Measurements from ENCODE around the gene SLC36A1. TPM values are rescaled to one million over a fixed set of nuclear protein-coding genes. Genes with fewer than 3 reads are reported as not detected.

SLC36A1 gene
- polyA plus RNA-seq, 1 of the 3 experiments (the other 2 are of a cell fraction): 4.1 TPM

- ChIA-PET CTCF (interaction anchor here (0.8 to 7.1 kb wide), 12 partner anchors 10 to 242 kb away, joined by 3 to 108 read pairs (median 4); partner anchors contain the start of gene SLC36A1), POLR2A (interaction anchor here (1.2 kb wide), 1 partner anchor 51 kb away, joined by 4 read pairs; the partner anchor contains the start of gene SLC36A1)
- 86% methylated on average over 8 of the region's 8 CpGs for WGBS (ENCODE audit: low lambda C conversion rate)
Measured at GRCh38 chr5:151498395-151499155, 51.2 kb downstream of the SLC36A1 start.

GRCh38 chr5:151499501-151500035 is 52.2 kb downstream of the SLC36A1 start:
- no peak overlapping the region for H2AFZ ChIP-seq (ENCODE audit: low read depth)
- ChIA-PET POLR2A (no interaction called here), CTCF (interaction anchor here (0.7 to 7.1 kb wide), 15 partner anchors 9 to 241 kb away, joined by 3 to 108 read pairs (median 4); partner anchors contain the start of gene SLC36A1)
- peaks cover 0 to 11% of the 10 kb centered on the region in 2 experiments; a peak in 2 of 4 replicates for H3K4me1 ChIP-seq (ENCODE audit: control insufficient read depth in 1 of 2, insufficient read depth in 2 of 2, low read depth in 1 of 2, low read length in 1 of 2)
- peak; percentile 27 for DNase-seq
- peaks cover 0 to under 1% of the 10 kb centered on the region in 2 experiments for H3K36me3 ChIP-seq (replicated peaks in 1 of 2; ENCODE audit: control insufficient read depth in 1 of 2, insufficient read depth in 2 of 2, low read length in 1 of 2)
- WGBS (ENCODE audit: low lambda C conversion rate): 83% methylated on average over 8 of the region's 8 CpGs
- no peaks in the 10 kb centered on the region for H3K9me2 ChIP-seq
- no peaks in the 10 kb centered on the region for H3K79me2 ChIP-seq (ENCODE audit: insufficient read depth)
- no peaks in the 10 kb centered on the region for H3K27me3 ChIP-seq (ENCODE audit: insufficient read depth)
- no peak overlapping the region for H3K4me2 ChIP-seq
- no peaks in the 10 kb centered on the region for H3F3A ChIP-seq (replicated peaks; ENCODE audit: insufficient read depth)
- H4K20me1 ChIP-seq (ENCODE audit: insufficient read depth): no peaks in the 10 kb centered on the region
- no peaks in the 10 kb centered on the region for H3K9me3 ChIP-seq
- H3K4me3 ChIP-seq (ENCODE audit: low read depth in 2 of 2, low read length in 1 of 2): no peak overlapping the region
- no peak overlapping the region for H3K9ac ChIP-seq
- no peak overlapping the region for H3K27ac ChIP-seq (ENCODE audit: low read depth in 2 of 2, low read length in 1 of 2)
- TF ChIP-seq YY1 (IDR thresholded peaks at IDR 0.05; ENCODE audit: low read depth) (no peak), CTCF (IDR thresholded peaks at IDR 0.05) (no peak), RFX5 (IDR thresholded peaks at IDR 0.05; ENCODE audit: low read length) (no peak), FOSL2 (IDR thresholded peaks at IDR 0.05; ENCODE audit: borderline replicate concordance, low read depth) (no peak), POLR2AphosphoS5 (IDR thresholded peaks at IDR 0.05; ENCODE audit: low read depth, low read length) (no peak), NFIC (IDR thresholded peaks at IDR 0.05; ENCODE audit: borderline replicate concordance) (no peak), MAX (IDR thresholded peaks at IDR 0.05; ENCODE audit: low read depth) (no peak), CHD2 (IDR thresholded peaks at IDR 0.05; ENCODE audit: low read length, partially characterized antibody) (no peak), GATA2 (CRISPR knock-in tag; IDR thresholded peaks at IDR 0.05) (no peak), MXI1 (IDR thresholded peaks at IDR 0.05; ENCODE audit: low read depth, low read length) (no peak), EZH2phosphoT487 (IDR thresholded peaks at IDR 0.05; ENCODE audit: borderline replicate concordance, low read depth) (no peak), TCF12 (IDR thresholded peaks at IDR 0.05) (no peak)

More at GRCh38 chr5:151498395-151499155, 51.2 kb downstream of the SLC36A1 start:
- Histone ChIP-seq H3K4me2 (no peak overlapping the region), H2AFZ (ENCODE audit: low read depth) (no peak overlapping the region), H3K9me2 (no peaks in the 10 kb centered on the region), H3K4me1 (ENCODE audit: control insufficient read depth in 1 of 2, insufficient read depth in 2 of 2, low read depth in 1 of 2, low read length in 1 of 2) (peaks cover 0 to 11% of the 10 kb centered on the region in 2 experiments; a peak in 2 of 4 replicates), H3K4me3 (ENCODE audit: low read depth in 2 of 2, low read length in 1 of 2) (no peak overlapping the region), H3F3A (replicated peaks; ENCODE audit: insufficient read depth) (no peaks in the 10 kb centered on the region), H3K79me2 (ENCODE audit: insufficient read depth) (no peaks in the 10 kb centered on the region), H4K20me1 (ENCODE audit: insufficient read depth) (no peaks in the 10 kb centered on the region), H3K27me3 (ENCODE audit: insufficient read depth) (no peaks in the 10 kb centered on the region), H3K9me3 (no peaks in the 10 kb centered on the region), H3K9ac (no peak overlapping the region), H3K36me3 (replicated peaks in 1 of 2; ENCODE audit: control insufficient read depth in 1 of 2, insufficient read depth in 2 of 2, low read length in 1 of 2) (peaks cover 0 to 4% of the 10 kb centered on the region in 2 experiments), H3K27ac (ENCODE audit: low read depth in 2 of 2, low read length in 1 of 2) (no peak overlapping the region)
- no peak for TF ChIP-seq EP300 (IDR thresholded peaks at IDR 0.05; ENCODE audit: borderline replicate concordance in 1 of 2, low read depth in 1 of 2, low read length in 1 of 2)
- TF ChIP-seq FOXJ3 (CRISPR knock-in tag; IDR thresholded peaks at IDR 0.05): no peak
- TF ChIP-seq TCF12 (IDR thresholded peaks at IDR 0.05): no peak
- no peak for TF ChIP-seq CHD2 (IDR thresholded peaks at IDR 0.05; ENCODE audit: low read length, partially characterized antibody)
- TF ChIP-seq NRF1 (IDR thresholded peaks at IDR 0.05; ENCODE audit: low read depth, low read length): no peak
- TF ChIP-seq MEF2A (IDR thresholded peaks at IDR 0.05; ENCODE audit: borderline replicate concordance, low read depth): no peak
- TF ChIP-seq RXRA (IDR thresholded peaks at IDR 0.05; ENCODE audit: borderline replicate concordance, low read depth): no peak
- TF ChIP-seq TAF1 (IDR thresholded peaks at IDR 0.05; ENCODE audit: borderline replicate concordance, low read depth, low read length): no peak
- no peak for TF ChIP-seq TEAD4 (IDR thresholded peaks at IDR 0.05; ENCODE audit: borderline replicate concordance, insufficient read depth)
- TF ChIP-seq PBX3 (IDR thresholded peaks at IDR 0.05): no peak
- TF ChIP-seq FOSL2 (IDR thresholded peaks at IDR 0.05; ENCODE audit: borderline replicate concordance, low read depth): no peak
- TF ChIP-seq USF2 (IDR thresholded peaks at IDR 0.05; ENCODE audit: borderline replicate concordance, low read depth, low read length): no peak
- no peak for TF ChIP-seq EZH2phosphoT487 (IDR thresholded peaks at IDR 0.05; ENCODE audit: borderline replicate concordance, low read depth)
- TF ChIP-seq POLR2AphosphoS5 (IDR thresholded peaks at IDR 0.05; ENCODE audit: low read depth, low read length): no peak
- TF ChIP-seq SIN3A (IDR thresholded peaks at IDR 0.05; ENCODE audit: borderline replicate concordance, low read depth, low read length): no peak
- TF ChIP-seq MXI1 (IDR thresholded peaks at IDR 0.05; ENCODE audit: low read depth, low read length): no peak
- no peak for DNase-seq
